K562 (cell line): ENCODE results near the gene ETV2. TPM values are rescaled to one million over a fixed set of nuclear protein-coding genes. Genes with fewer than 3 reads are reported as not detected.

Experiments
- ATAC-seq: fragments of 200-7000 bp; cut with Tn5 transposase; 3 replicates; pipeline ENCODE4 v1.9.1; 2020; ENCODE audit warnings: moderate library complexity
- BruUV-seq: library from RNA; stranded (reverse); fragments of 400-500 nt; replicated peaks from 2 replicates; lab custom pipeline; 2021; lab: Mats Ljungman, UMichigan
- CTCF ChIA-PET: fragments of 300-600 bp; formaldehyde crosslinking; extraction: SDS; loops from one replicate; lab custom pipeline; 2021; ENCODE audit warnings: low intra/inter-chr PET ratio; lab: Yijun Ruan, JAX
- POLR2A ChIA-PET: fragments of 300-600, 350-650 bp; sonication (Branson Sonifier 250); formaldehyde crosslinking; extraction: SDS; loops from one replicate; lab custom pipeline; 2021; ENCODE audit warnings: antibody characterized with exemption, inconsistent platforms; lab: Yijun Ruan, JAX
- DNase-seq, 4 experiments: peaks; one replicate each; pipeline versions ENCODE4 v3.0.0 to v3.0.0-alpha.2; 2011 to 2018; ENCODE audit warnings: low spot score in 3 of 4, mixed read lengths in 3 of 4; ENCODE audit errors: extremely low read depth in 1 of 4
- FAIRE-seq: peaks from 2 replicates; lab custom pipeline; 2011; peaks lifted over from hg19 to GRCh38; lab: Jason Lieb, UNC
- H2AFZ ChIP-seq: 2 replicates; pipeline ENCODE4 v1.6.0; 2011; ENCODE audit warnings: low read depth, low read length, control low read depth, inconsistent platforms
- H3K27ac ChIP-seq: fragments of 200-600 bp; 3 replicates; pipeline ENCODE4 v1.8.0; 2011; ENCODE audit warnings: low read depth, mild to moderate bottlenecking, control low read depth, inconsistent platforms, low read length, moderate library complexity, mixed read lengths; ENCODE audit errors: extremely low read depth
- H3K27me3 ChIP-seq, 2 experiments: fragments of 300-600 bp in 1 of 2; 2 replicates in 1 of 2; 3 replicates in 1 of 2; pipeline versions ENCODE4 v1.6.0 to v1.8.0; 2011; ENCODE audit warnings: inconsistent platforms in 2 of 2, low read length in 2 of 2, mild to moderate bottlenecking in 1 of 2, mixed read lengths in 1 of 2, moderate library complexity in 1 of 2; ENCODE audit not compliant: control insufficient read depth in 2 of 2, insufficient read depth in 2 of 2
- H3K36me3 ChIP-seq: fragments of 300-600 bp; 3 replicates; pipeline ENCODE4 v1.8.0; 2011; ENCODE audit warnings: mild to moderate bottlenecking, low read length, inconsistent platforms; ENCODE audit not compliant: control insufficient read depth, insufficient read depth
- H3K4me1 ChIP-seq, 2 experiments: fragments of 200-600 bp in 1 of 2; replicated peaks in 1 of 2; 2 replicates in 1 of 2; 3 replicates in 1 of 2; pipeline versions ENCODE4 v1.5.1 to v1.8.0; 2011; ENCODE audit warnings: inconsistent platforms in 2 of 2, low read length in 2 of 2, mild to moderate bottlenecking in 1 of 2, mixed read lengths in 1 of 2, moderate library complexity in 1 of 2; ENCODE audit not compliant: control insufficient read depth in 2 of 2, insufficient read depth in 2 of 2
- H3K4me2 ChIP-seq: 2 replicates; pipeline ENCODE4 v1.6.1; 2011; ENCODE audit warnings: low read length, control low read depth, inconsistent platforms, mixed read lengths; ENCODE audit not compliant: insufficient read depth
- H3K4me3 ChIP-seq: fragments of 200-600 bp; sonication (generic), shearing (Covaris generic); 2 replicates; pipeline ENCODE4 v1.5.1; 2016; ENCODE audit warnings: control low read depth, inconsistent platforms
- H3K79me2 ChIP-seq: fragments of 200-600 bp; 3 replicates; pipeline ENCODE4 v1.8.0; 2011; ENCODE audit warnings: low read length, inconsistent platforms; ENCODE audit not compliant: control insufficient read depth, insufficient read depth
- H3K9ac ChIP-seq, 2 experiments: 2 replicates each; pipeline versions ENCODE4 v1.6.0 to v1.6.1; 2011; ENCODE audit warnings: low read depth in 2 of 2, low read length in 2 of 2, control low read depth in 1 of 2, inconsistent platforms in 1 of 2, mild to moderate bottlenecking in 1 of 2, mixed read lengths in 1 of 2; ENCODE audit not compliant: insufficient read depth in 1 of 2
- H3K9me1 ChIP-seq: one replicate; pipeline ENCODE4 v1.6.0; 2011; ENCODE audit warnings: inconsistent platforms, mild to moderate bottlenecking, low read length, moderate library complexity; ENCODE audit not compliant: control insufficient read depth, insufficient read depth
- H3K9me3 ChIP-seq: replicated peaks from 2 replicates; pipeline ENCODE4 v1.5.1; 2011; ENCODE audit warnings: low read depth, low read length, inconsistent platforms; ENCODE audit not compliant: control insufficient read depth, insufficient read depth
- H4K20me1 ChIP-seq: replicated peaks from 2 replicates; pipeline ENCODE4 v1.6.1; 2011; ENCODE audit warnings: low read length, inconsistent platforms, mixed read lengths; ENCODE audit not compliant: control insufficient read depth, insufficient read depth
- BRD9 ChIP-seq: fragments of 450-650 bp; IDR thresholded peaks from 2 replicates; pipeline ENCODE4 v1.6.1; 2018; ENCODE audit warnings: low read depth; ENCODE audit not compliant: partially characterized antibody
- NR3C1 ChIP-seq: sonication (generic); formaldehyde crosslinking; IDR thresholded peaks from 2 replicates; pipeline ENCODE4 v1.8.1; 2022; ENCODE audit warnings: missing genetic modification reagents
- TRIM25 ChIP-seq: fragments of 450-650 bp; IDR thresholded peaks from 2 replicates; pipeline ENCODE4 v1.7.0; 2016; ENCODE audit warnings: borderline replicate concordance
- ZNF830 ChIP-seq: fragments of 250-450 bp; sonication (Bioruptor Pico); IDR thresholded peaks from 2 replicates; pipeline ENCODE4 v1.5.0; 2021; ENCODE audit warnings: mild to moderate bottlenecking
- WGBS: fragments of 100-300 bp; shearing (Covaris generic); methylation state at CpG from one replicate; pipeline ENCODE4 v1.1.6; 2016; ENCODE audit warnings: low coverage, mixed read lengths; ENCODE audit not compliant: insufficient coverage; ENCODE audit errors: missing lambda C conversion rate; 5-methylcytosine and 5-hydroxymethylcytosine counted together
- in situ Hi-C: fragments of 300-500 bp; cut with MboI; formaldehyde crosslinking; loops from 4 replicates; pipeline ENCODE4 v1.15.0; 2018; ENCODE audit warnings: inconsistent platforms, mixed read lengths
- intact Hi-C: fragments of 100-400 bp; cut with micrococcal nuclease; formaldehyde crosslinking; loops from 2 replicates; pipeline ENCODE4 v1.14.2; 2022
- polyA plus RNA-seq, 8 experiments: library from polyadenylated mRNA; depleted of rRNA in 4 of 8; stranded (reverse) in 5 of 8; unstranded in 3 of 8; fragments of >200 nt; fragmentation: Nextera tagmentation in 2 of 8; fragmentation: Illumina TruSeq in 1 of 8; extraction: Ambion mirVana in 2 of 8; extraction: Trizol in 1 of 8; gene quantifications; 2 replicates each; pipeline versions ENCODE4 v1.2.1 to v1.2.3, GENCODE V29; 2011 to 2014; ENCODE audit warnings: inconsistent platforms in 1 of 8, missing spikeins in 1 of 8
- total RNA-seq, 7 experiments: library from RNA; depleted of rRNA in 6 of 7; stranded (reverse); fragments of >200 nt in 6 of 7; fragmentation: Illumina TruSeq in 2 of 7; extraction: Trizol in 2 of 7; gene quantifications; 2 replicates each; pipeline versions ENCODE4 v1.2.1 to v1.2.3, GENCODE V29; 2011 to 2021; ENCODE audit warnings: low replicate concordance in 1 of 7

Gene ETV2
- total and polyA plus RNA-seq, 9 of the 15 experiments (the other 6 are each of a cell fraction or from before 2014, with no cell fraction given), result 0.11 to 3.7 (median 0.55) TPM

- H3K36me3 ChIP-seq, result peaks cover 6% of the 10 kb centered on the region; the same call in 1 of the 3 replicates
- H3K4me1 ChIP-seq, result peaks cover 7 to 21% of the 10 kb centered on the region in 2 experiments; a peak in 3 of 5 replicates
- FAIRE-seq, result no peak
- H3K27ac ChIP-seq, result no peak overlapping the region
- no peaks in the 10 kb centered on the region for H3K9me1 ChIP-seq
- ChIA-PET CTCF (no interaction called here), POLR2A (interaction anchor here (0.6 kb wide), 1 partner anchor 16 kb away, joined by 4 read pairs; no protein-coding TSS in a partner anchor)
- H3K79me2 ChIP-seq, result peaks cover 7% of the 10 kb centered on the region
- in situ Hi-C loops, result no loop called here
- H3K27me3 ChIP-seq, result no peaks in the 10 kb centered on the region
- H4K20me1 ChIP-seq, result no peaks in the 10 kb centered on the region
- intact Hi-C loops, result no loop called here
- H3K9ac ChIP-seq, result no peak overlapping the region
- no peak for DNase-seq
- peak overlapping the region; percentile 48; the same call in 1 of the 2 replicates for H2AFZ ChIP-seq
- WGBS, result 13% methylated on average over 6 of the region's 6 CpGs
- no peak overlapping the region for H3K4me3 ChIP-seq
- no TSS peak for BruUV-seq
- TF ChIP-seq TRIM25, result no peak
- TF ChIP-seq BRD9, result no peak
- no peak for TF ChIP-seq NR3C1
- no peak for TF ChIP-seq ZNF830 (CRISPR knock-in tag)
- H3K9me3 ChIP-seq, result peaks cover 6% of the 10 kb centered on the region; the same call in 1 of the 2 replicates
- no peak for ATAC-seq
- H3K4me2 ChIP-seq, result no peak overlapping the region
Observed at GRCh38 chr19:35609851-35610353, 31.6 kb upstream of the ETV2 start.
